ENCODE measurements around the gene TNFRSF19. TPM values are rescaled to one million over a fixed set of nuclear protein-coding genes. Genes with fewer than 3 reads are reported as not detected.

TNFRSF19 gene
- total and polyA plus RNA-seq, 2 of the 8 experiments (the other 6 are each of a cell fraction or from before 2014, with no cell fraction given), result 0.50 to 0.95 TPM

- TF ChIP-seq EP300 (IDR thresholded peaks at IDR 0.05; ENCODE audit: borderline replicate concordance in 1 of 2, low read depth in 2 of 2, low read length in 2 of 2) (no peak), FOSL1 (IDR thresholded peaks at IDR 0.05; ENCODE audit: insufficient read depth, low read depth, low read length) (no peak), POLR2A (IDR thresholded peaks at IDR 0.05; ENCODE audit: control extremely low read depth in 1 of 2, low read depth in 2 of 2, low read length in 2 of 2) (no peak), BACH1 (IDR thresholded peaks at IDR 0.05; ENCODE audit: low read length) (no peak), KDM4A (IDR thresholded peaks at IDR 0.05; ENCODE audit: low read depth, low read length, severe bottlenecking) (no peak)
Observed at GRCh38 chr13:23690668-23691067, 120.5 kb downstream of the TNFRSF19 start (continued).
